ENCODE measurements around the gene ROCK2.
"Not testable (repeated sequence)": the region's sequence is repeated elsewhere in the genome, so short reads cannot be mapped to it uniquely, and the experiment has no call there.

The ROCK2 gene

GRCh38 chr2:11177871-11178690, 166.4 kb downstream of the ROCK2 start:
- no peak for DNase-seq (ENCODE audit: low spot score)

- no peak for DNase-seq (ENCODE audit: low spot score)
Measured at GRCh38 chr2:11175293-11175795, 169.1 kb downstream of the ROCK2 start.

- DNase-seq (ENCODE audit: low spot score) = no peak
Measured at GRCh38 chr2:11174222-11174621, 170.2 kb downstream of the ROCK2 start.

- DNase-seq (ENCODE audit: low spot score) = no peak
Measured at GRCh38 chr2:11169333-11169732, 175.1 kb downstream of the ROCK2 start.

- no peak for DNase-seq (ENCODE audit: low spot score)
Measured at GRCh38 chr2:11168488-11168887, 175.9 kb downstream of the ROCK2 start.

- DNase-seq (ENCODE audit: low spot score) = no peak
Measured at GRCh38 chr2:11166476-11166875, 178.0 kb downstream of the ROCK2 start.

- DNase-seq (ENCODE audit: low spot score) = not testable (repeated sequence)
Measured at GRCh38 chr2:11165046-11165445, 179.4 kb downstream of the ROCK2 start.

- no peak for DNase-seq (ENCODE audit: low spot score)
Measured at GRCh38 chr2:11163439-11164317, 180.8 kb downstream of the ROCK2 start.

- no peak for DNase-seq (ENCODE audit: low spot score)
Measured at GRCh38 chr2:11161747-11162146, 182.7 kb downstream of the ROCK2 start.

- peak; percentile 34 for DNase-seq (ENCODE audit: low spot score)
Measured at GRCh38 chr2:11160731-11161455, 183.5 kb downstream of the ROCK2 start.

- DNase-seq (ENCODE audit: low spot score) = no peak
Measured at GRCh38 chr2:11160256-11160655, 184.2 kb downstream of the ROCK2 start.

- no peak for DNase-seq (ENCODE audit: low spot score)
Measured at GRCh38 chr2:11159574-11160170, 184.8 kb downstream of the ROCK2 start.

- no peak for DNase-seq (ENCODE audit: low spot score)
Measured at GRCh38 chr2:11158916-11159573, 185.4 kb downstream of the ROCK2 start.

GRCh38 chr2:11157731-11158130, 186.7 kb downstream of the ROCK2 start:
- no peak for DNase-seq (ENCODE audit: low spot score)

GRCh38 chr2:11157296-11157695, 187.1 kb downstream of the ROCK2 start:
- no peak for DNase-seq (ENCODE audit: low spot score)

- no peak for DNase-seq (ENCODE audit: low spot score)
Measured at GRCh38 chr2:11156396-11157075, 187.9 kb downstream of the ROCK2 start.

GRCh38 chr2:11155381-11156035, 188.9 kb downstream of the ROCK2 start, which contains the start of gene SLC66A3:
TSS of gene SLC66A3 (plus strand) at chr2:11155467. CDS start at chr2:11155547, 80 bp downstream.
- peak; percentile 9 for DNase-seq (ENCODE audit: low spot score)

GRCh38 chr2:11154923-11155380, 189.5 kb downstream of the ROCK2 start:
- DNase-seq (ENCODE audit: low spot score) = peak; percentile 96

- DNase-seq (ENCODE audit: low spot score) = no peak
Measured at GRCh38 chr2:11154016-11154922, 190.2 kb downstream of the ROCK2 start.

All from activated CD4-positive, alpha-beta T cell treated with anti-CD3 and anti-CD28 coated beads, Interleukin-2, Interleukin-4, amounts not matched to agents 100 ng/mL and 50 ng/mL, durations not matched to agents 16 hours and 8 hours (primary cell).